ENCODE data around the gene ST6GALNAC4.

The ST6GALNAC4 gene

GRCh38 chr9:127945942-127946341 is 29.1 kb upstream of the ST6GALNAC4 start:
- no peak for DNase-seq

- DNase-seq: no peak
Observed at GRCh38 chr9:127945338-127945737, 28.5 kb upstream of the ST6GALNAC4 start.

GRCh38 chr9:127944586-127945218 is 27.9 kb upstream of the ST6GALNAC4 start:
- DNase-seq: no peak

- DNase-seq: peak; percentile 67
Observed at GRCh38 chr9:127943731-127944144, 26.9 kb upstream of the ST6GALNAC4 start.

GRCh38 chr9:127943011-127943662 is 26.3 kb upstream of the ST6GALNAC4 start:
- no peak for DNase-seq

- DNase-seq: no peak
Observed at GRCh38 chr9:127942216-127943010, 25.6 kb upstream of the ST6GALNAC4 start.

GRCh38 chr9:127941961-127942215 is 25.0 kb upstream of the ST6GALNAC4 start:
- DNase-seq: no peak

GRCh38 chr9:127941062-127941960 is 24.5 kb upstream of the ST6GALNAC4 start:
- DNase-seq: no peak

GRCh38 chr9:127940593-127940992 is 23.8 kb upstream of the ST6GALNAC4 start:
- DNase-seq: no peak

GRCh38 chr9:127938298-127938690 is 21.5 kb upstream of the ST6GALNAC4 start:
- no peak for DNase-seq

GRCh38 chr9:127937388-127938297 is 20.8 kb upstream of the ST6GALNAC4 start, which contains the start of gene DPM2:
Gene DPM2 (minus strand): TSS chr9:127937854. CDS start chr9:127937820, 34 bp downstream.
- peak; percentile 82 for DNase-seq

GRCh38 chr9:127937056-127937387 is 20.2 kb upstream of the ST6GALNAC4 start:
- DNase-seq: no peak

GRCh38 chr9:127936347-127936852 is 19.6 kb upstream of the ST6GALNAC4 start:
- DNase-seq: no peak

GRCh38 chr9:127935765-127936221 is 19.0 kb upstream of the ST6GALNAC4 start:
- no peak for DNase-seq

GRCh38 chr9:127934986-127935385 is 18.1 kb upstream of the ST6GALNAC4 start:
- DNase-seq: no peak

GRCh38 chr9:127934248-127934647 is 17.4 kb upstream of the ST6GALNAC4 start:
- DNase-seq: no peak

- no peak for DNase-seq
Observed at GRCh38 chr9:127931092-127931881, 14.4 kb upstream of the ST6GALNAC4 start.

GRCh38 chr9:127930231-127931091 is 13.6 kb upstream of the ST6GALNAC4 start, which contains the start of gene PIP5KL1:
Gene PIP5KL1 (minus strand): TSS chr9:127930777. CDS start chr9:127930752, 25 bp downstream.
- peak; percentile 87 for DNase-seq

GRCh38 chr9:127929625-127929979 is 12.8 kb upstream of the ST6GALNAC4 start:
- no peak for DNase-seq

Measured in NCI-H226 (cell line).